Muscle of leg (tissue), 11 donors: ENCODE results near the gene PIP5K1B. TPM values are rescaled to one million over a fixed set of nuclear protein-coding genes. Genes with fewer than 3 reads are reported as not detected.
A peak's percentile ranks its signal among the peaks of the same experiment; 100 is the strongest.

ENCODE experiments used
- DNase-seq: peaks from one replicate; pipeline ENCODE4 v3.0.0; 2013
- H3K27ac ChIP-seq: one replicate; pipeline ENCODE4 v1.5.1; 2013; ENCODE audit warnings: mild to moderate bottlenecking, low read length, control low read depth
- H3K27me3 ChIP-seq: one replicate; pipeline ENCODE4 v1.6.1; 2013; ENCODE audit warnings: low read length; ENCODE audit not compliant: control insufficient read depth, insufficient read depth
- H3K36me3 ChIP-seq: one replicate; pipeline ENCODE4 v1.6.1; 2013; ENCODE audit warnings: low read length; ENCODE audit not compliant: control insufficient read depth, insufficient read depth
- H3K4me1 ChIP-seq: one replicate; pipeline ENCODE4 v1.6.1; 2013; ENCODE audit warnings: low read length; ENCODE audit not compliant: control insufficient read depth, insufficient read depth
- H3K4me3 ChIP-seq: one replicate; pipeline ENCODE4 v1.5.1; 2013; ENCODE audit warnings: low read length, control low read depth
- H3K9me3 ChIP-seq: replicated peaks from 2 replicates; pipeline ENCODE4 v1.6.1; 2013; ENCODE audit warnings: low read depth, low read length; ENCODE audit not compliant: control insufficient read depth
- WGBS: methylation state at CpG from one replicate; pipeline ENCODE4 v1.1.5; 2013; ENCODE audit warnings: missing lambda C conversion rate; ENCODE audit not compliant: insufficient coverage; 5-methylcytosine and 5-hydroxymethylcytosine counted together
- polyA plus RNA-seq, 8 donors: library from polyadenylated mRNA; unstranded; fragments of 120-200 nt; gene quantifications; one replicate each; pipeline versions ENCODE4 v1.2.1 to v1.2.3, GENCODE V29; 2013; ENCODE audit warnings: inconsistent platforms in 1 of 8, low replicate concordance in 1 of 8; ENCODE audit not compliant: insufficient read length in 8 of 8, insufficient read depth in 1 of 8
- total RNA-seq: library from RNA; stranded (reverse); fragments of 120-200 nt; gene quantifications from one replicate; pipeline ENCODE4 v1.2.4, GENCODE V29; 2013

PIP5K1B gene
- total and polyA plus RNA-seq, 9 donors, result 0.91 to 3.1 (median 1.3) TPM

DNA sequence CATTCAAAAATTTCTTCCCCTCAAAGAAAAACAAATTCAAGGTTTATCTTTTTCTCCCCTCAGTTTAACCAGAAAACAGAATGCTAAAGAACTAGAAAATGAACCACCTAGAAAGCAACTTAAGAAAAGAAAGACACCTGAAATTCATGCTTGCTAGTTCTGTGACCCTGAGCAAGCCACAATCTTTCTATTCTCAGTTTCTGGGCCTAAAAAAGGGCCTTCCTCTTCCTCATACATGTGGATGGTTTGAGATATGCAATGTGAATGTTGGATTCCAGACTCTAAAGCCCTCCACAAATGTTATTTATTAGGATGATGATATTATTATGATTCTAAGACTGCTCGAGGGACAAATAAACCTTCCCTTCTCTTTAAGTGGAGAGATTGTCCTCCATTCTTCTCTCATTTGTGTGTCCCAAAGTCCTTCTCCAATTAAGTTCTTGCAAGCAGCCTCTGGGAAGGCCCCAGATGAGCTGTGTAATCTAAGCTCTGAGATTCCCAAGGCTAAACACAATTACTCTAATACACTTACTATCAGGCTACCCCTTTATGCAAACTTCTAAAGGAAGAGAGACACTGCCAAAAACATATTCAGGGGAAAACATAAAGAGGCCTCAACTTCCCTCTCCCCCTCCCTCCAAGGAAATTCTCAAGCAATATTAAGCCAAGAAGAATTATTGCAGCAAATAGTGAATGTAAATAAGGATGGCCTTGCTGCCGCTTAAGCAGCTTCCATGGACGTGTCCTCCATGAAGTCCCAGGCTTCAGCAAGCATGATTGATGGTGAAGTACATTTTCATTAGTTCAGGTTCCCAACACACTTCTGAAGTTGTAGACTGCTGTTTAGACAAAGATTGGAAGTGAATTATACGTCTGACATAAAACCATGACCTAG lies 228.6 kb downstream of the PIP5K1B start:
- H3K36me3 ChIP-seq, result no peaks in the 10 kb centered on the region
- H3K9me3 ChIP-seq, result no peaks in the 10 kb centered on the region
- H3K27ac ChIP-seq, result no peak overlapping the region
- WGBS, result 50% methylated on average over 1 of the region's 4 CpGs
- no peaks in the 10 kb centered on the region for H3K4me1 ChIP-seq
- H3K4me3 ChIP-seq, result no peak overlapping the region
- peak; percentile 16 for DNase-seq
- H3K27me3 ChIP-seq, result no peaks in the 10 kb centered on the region

DNA sequence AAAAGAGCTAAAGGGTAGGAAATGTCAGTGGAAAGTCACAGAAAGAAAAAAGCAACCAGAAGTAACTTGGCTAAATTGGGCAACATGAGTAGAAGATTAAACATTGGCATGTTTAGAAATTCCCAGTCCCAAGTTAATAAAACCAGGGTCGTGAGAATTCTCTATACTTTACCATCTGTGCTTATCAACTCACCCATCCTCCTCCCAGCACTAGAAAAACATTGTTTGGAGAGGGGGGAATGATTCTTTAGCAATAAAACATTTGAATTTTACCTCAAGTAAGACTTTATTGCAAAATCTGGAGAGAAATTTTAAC lies 229.2 kb downstream of the PIP5K1B start:
- Histone ChIP-seq H3K4me1 (no peaks in the 10 kb centered on the region), H3K27ac (no peak overlapping the region), H3K4me3 (no peak overlapping the region), H3K27me3 (no peaks in the 10 kb centered on the region), H3K9me3 (no peaks in the 10 kb centered on the region), H3K36me3 (no peaks in the 10 kb centered on the region)
- no peak for DNase-seq
- WGBS, result no CpG with 5 or more reads among the region's 1 CpG

DNA sequence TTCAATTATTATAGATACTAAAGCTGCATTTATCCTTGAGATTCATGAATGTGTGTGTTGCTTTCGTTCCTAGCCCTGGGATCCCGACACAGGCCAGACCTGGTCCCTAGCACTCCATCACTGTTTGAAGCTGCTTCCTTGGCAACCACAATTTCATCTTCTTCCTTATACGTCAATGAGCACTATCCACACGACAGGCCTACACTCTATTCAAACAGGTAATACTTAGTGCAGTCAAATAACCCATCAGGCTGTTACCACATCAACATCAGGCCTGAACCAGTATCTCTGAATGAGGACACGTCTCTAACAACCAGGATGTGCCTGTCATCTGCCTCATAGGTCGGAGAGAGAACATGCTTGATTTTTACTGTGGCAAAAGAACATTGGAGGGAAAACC lies 235.5 kb downstream of the PIP5K1B start:
- no peak for DNase-seq
- Histone ChIP-seq H3K4me1 (no peaks in the 10 kb centered on the region), H3K9me3 (no peaks in the 10 kb centered on the region), H3K36me3 (no peaks in the 10 kb centered on the region), H3K4me3 (no peak overlapping the region), H3K27me3 (no peaks in the 10 kb centered on the region), H3K27ac (no peak overlapping the region)
- WGBS, result 65% methylated on average over 3 of the region's 6 CpGs

DNA sequence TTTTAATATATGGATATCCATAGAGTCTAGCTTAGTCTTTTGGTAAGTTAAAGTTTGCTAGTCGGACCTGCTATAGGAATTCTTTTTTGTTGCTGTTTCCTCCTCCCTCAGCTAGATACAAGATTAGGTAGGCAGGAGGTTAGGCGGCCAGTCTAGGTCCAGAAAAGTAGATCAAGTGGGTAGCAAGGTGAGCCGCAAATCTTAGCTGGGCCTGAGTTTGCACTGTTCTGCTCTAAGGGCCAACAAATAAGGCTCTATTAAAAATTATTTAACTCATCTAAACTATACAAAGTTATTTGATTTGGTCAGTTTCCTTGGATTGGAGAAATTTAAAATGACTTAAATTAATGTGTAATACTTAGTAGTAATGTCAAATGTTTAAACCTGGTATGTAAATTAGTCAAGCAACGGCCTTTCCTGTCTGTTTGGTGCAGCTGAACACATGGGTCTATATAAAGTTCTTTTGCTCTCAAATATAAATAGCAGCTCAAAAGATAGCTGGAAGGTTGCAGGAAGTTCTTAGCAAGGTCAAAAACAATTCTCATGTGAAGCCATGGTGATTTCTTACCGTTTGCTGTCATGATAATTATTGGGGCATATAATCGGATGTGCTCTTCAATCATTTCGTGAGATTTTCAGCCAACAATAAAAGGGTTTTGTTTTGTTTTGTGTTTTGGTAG lies 236.9 kb downstream of the PIP5K1B start:
- Histone ChIP-seq H3K27me3 (no peaks in the 10 kb centered on the region), H3K36me3 (no peaks in the 10 kb centered on the region), H3K4me3 (no peak overlapping the region), H3K4me1 (no peaks in the 10 kb centered on the region), H3K9me3 (no peaks in the 10 kb centered on the region), H3K27ac (no peak overlapping the region)
- 40% methylated on average over 1 of the region's 7 CpGs for WGBS
- no peak for DNase-seq

DNA sequence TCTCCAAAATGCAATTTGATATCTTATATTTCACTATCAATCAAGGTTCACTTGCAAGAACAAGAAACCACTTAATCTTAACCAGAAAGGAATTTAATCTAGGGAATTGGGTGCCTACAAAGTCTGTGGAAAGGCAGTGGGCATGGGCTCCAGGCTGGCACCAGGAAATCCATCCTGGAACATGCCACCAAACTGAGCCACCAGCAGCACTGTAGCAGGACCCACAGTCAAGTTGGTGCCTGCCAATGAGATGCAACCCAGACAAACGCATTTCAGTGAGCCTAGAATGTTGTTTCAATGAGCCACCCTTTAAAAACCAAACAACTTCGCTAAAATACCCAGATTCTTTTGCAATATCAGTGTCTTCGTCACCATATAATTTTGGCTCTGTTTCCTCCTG lies 237.8 kb downstream of the PIP5K1B start:
- no peak for DNase-seq
- Histone ChIP-seq H3K27ac (no peak overlapping the region), H3K4me3 (no peak overlapping the region), H3K4me1 (no peaks in the 10 kb centered on the region), H3K36me3 (no peaks in the 10 kb centered on the region), H3K27me3 (no peaks in the 10 kb centered on the region), H3K9me3 (no peaks in the 10 kb centered on the region)
- 77% methylated on average over 3 of the region's 3 CpGs for WGBS

DNA sequence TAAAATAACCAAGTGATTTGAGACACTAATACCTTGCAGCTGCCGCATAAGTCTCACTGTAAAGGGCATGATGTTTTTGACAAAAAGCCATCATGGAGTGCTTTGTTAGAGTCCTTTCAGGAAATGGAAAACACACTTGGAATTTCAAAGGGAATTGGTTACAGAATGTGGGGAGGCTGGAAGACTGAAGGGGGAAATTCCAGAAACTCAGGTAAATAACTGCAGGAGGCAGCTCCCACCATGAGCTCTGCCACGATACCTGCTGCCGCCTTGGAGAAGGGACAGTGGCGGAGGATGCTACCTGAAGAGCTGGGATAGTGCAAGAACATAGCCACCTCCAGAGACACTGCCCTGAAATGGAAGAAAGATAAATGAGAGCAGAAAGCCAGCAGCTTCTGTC lies 242.0 kb downstream of the PIP5K1B start:
- 75% methylated on average over 1 of the region's 4 CpGs for WGBS
- no peak for DNase-seq
- H3K36me3 ChIP-seq, result no peaks in the 10 kb centered on the region
- H3K4me1 ChIP-seq, result no peaks in the 10 kb centered on the region
- H3K9me3 ChIP-seq, result no peaks in the 10 kb centered on the region
- H3K27ac ChIP-seq, result no peak overlapping the region
- no peaks in the 10 kb centered on the region for H3K27me3 ChIP-seq
- H3K4me3 ChIP-seq, result no peak overlapping the region

DNA sequence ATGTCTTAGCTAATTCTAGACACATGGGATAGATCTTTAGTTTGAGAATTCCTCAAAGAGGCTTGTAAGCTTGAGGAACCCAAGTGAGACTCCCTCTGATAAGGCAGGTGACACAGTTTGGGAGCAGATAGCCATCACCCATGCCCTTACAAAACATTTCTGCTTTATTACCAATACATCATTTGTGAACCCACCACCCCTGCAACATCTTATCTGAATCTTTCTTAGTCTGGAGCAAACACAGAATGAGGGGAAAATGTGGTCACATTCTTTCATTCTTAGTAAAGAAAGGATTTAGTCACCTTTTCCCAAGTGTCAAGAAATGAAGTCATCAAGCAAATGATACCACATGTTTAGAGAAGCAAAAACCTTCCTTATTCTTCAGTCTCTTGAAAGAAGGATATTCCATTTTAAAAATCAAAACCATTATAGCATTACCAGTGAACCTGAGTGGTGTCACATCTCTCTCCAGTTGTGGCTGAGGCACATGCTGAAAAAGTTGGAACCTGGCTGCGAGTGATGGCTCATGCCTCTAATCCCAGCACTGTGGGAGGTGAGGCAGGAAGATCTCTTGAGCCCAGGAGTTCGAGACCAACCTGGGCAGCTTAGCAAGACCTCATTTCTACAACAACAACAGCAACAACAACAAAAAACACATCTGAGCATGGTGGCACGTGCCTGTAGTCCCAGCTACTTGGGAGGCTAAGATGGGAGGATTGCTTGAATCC lies 243.0 kb downstream of the PIP5K1B start:
- H3K27me3 ChIP-seq, result no peaks in the 10 kb centered on the region
- no peaks in the 10 kb centered on the region for H3K9me3 ChIP-seq
- no peak overlapping the region for H3K4me3 ChIP-seq
- no peaks in the 10 kb centered on the region for H3K36me3 ChIP-seq
- no peaks in the 10 kb centered on the region for H3K4me1 ChIP-seq
- no peak for DNase-seq
- WGBS, result no CpG with 5 or more reads among the region's 3 CpGs
- no peak overlapping the region for H3K27ac ChIP-seq

DNA sequence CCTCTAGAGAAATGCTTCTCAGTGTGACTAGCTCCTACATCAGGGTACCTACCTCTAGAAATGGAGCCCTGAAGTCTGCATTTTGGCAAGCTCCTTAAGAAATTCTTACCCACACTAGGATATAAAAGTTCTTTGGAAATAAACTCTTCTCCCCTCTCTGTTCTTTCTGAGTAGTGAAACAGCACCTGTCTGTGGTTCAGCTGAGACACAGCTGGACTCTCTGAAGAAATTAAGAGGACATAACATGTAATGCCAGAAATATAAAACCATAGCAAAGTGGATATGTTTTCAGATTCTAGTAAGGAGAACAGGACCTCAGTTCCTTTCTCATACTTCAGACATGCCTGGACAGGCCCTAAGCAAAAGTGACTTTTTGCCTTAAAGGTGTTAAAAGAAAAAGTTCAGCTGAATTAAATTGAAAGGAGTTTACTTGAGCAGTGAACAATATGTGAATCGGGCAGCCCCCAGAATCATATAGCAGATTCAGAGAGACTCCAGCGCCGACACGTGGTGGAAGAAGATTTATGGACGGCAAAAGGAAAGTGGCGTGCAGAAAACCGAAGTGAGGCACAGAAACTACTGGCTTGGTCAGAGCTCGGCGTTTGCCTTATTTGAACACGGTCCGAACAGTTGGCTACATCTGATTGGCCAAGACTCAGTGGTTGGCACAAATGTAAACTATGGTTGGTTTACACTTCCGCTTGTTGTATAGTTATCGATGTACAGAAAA lies 244.4 kb downstream of the PIP5K1B start:
- Histone ChIP-seq H3K27me3 (no peaks in the 10 kb centered on the region), H3K4me1 (no peaks in the 10 kb centered on the region), H3K36me3 (no peaks in the 10 kb centered on the region), H3K27ac (no peak overlapping the region), H3K9me3 (no peaks in the 10 kb centered on the region), H3K4me3 (no peak overlapping the region)
- peak; percentile 58 for DNase-seq
- 14% methylated on average over 11 of the region's 13 CpGs for WGBS

DNA sequence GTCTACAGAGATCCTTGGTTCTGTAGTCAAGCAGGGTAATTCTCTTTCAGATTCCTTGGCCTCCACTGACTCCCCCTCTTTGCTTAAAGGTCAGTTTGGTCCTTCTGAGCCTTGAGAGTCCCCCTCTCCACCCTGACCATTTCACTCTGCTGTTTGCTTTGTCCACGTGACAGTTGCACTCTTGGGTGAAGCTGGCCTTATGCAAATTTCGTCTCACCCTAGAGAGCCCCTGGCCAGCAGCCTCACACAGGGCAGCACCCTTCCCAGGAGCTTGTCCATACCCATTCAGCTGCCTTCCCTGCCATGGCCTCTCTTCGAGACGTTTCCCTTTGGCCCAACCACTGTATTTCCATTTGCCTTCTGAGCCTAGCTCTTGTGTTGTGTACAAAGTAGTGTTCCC lies 245.1 kb downstream of the PIP5K1B start:
- H3K4me1 ChIP-seq, result no peaks in the 10 kb centered on the region
- H3K4me3 ChIP-seq, result no peak overlapping the region
- no peak for DNase-seq
- 75% methylated on average over 2 of the region's 4 CpGs for WGBS
- no peaks in the 10 kb centered on the region for H3K36me3 ChIP-seq
- H3K9me3 ChIP-seq, result no peaks in the 10 kb centered on the region
- no peak overlapping the region for H3K27ac ChIP-seq
- H3K27me3 ChIP-seq, result no peaks in the 10 kb centered on the region

DNA sequence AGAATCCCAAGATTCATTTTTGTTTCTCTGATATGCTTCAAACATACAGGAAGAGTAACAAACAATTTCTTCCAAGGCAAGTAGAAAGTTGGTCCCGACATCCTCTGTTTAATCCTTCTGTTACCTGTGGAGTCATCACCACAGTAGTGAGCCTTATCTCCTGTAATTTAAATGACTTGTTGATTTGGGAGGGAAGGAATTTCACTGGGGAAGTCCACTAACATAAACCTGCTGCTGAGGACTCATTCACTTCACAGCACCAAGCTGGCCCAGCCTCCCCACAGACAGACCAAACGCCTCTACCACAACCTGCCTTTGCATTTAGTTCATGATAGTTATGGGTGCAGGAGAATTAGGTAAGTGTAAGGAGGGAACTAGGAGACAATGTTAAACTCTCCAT lies 245.6 kb downstream of the PIP5K1B start:
- Histone ChIP-seq H3K4me3 (no peak overlapping the region), H3K9me3 (no peaks in the 10 kb centered on the region), H3K27me3 (no peaks in the 10 kb centered on the region), H3K4me1 (no peaks in the 10 kb centered on the region), H3K36me3 (no peaks in the 10 kb centered on the region), H3K27ac (no peak overlapping the region)
- DNase-seq, result no peak
- WGBS, result no CpG with 5 or more reads among the region's 2 CpGs
